Measurements from ENCODE around the gene VPS13D. TPM values are rescaled to one million over a fixed set of nuclear protein-coding genes. Genes with fewer than 3 reads are reported as not detected.

The VPS13D gene
- 10 to 100 TPM; 43.1 to 50.6 TPM for total RNA-seq
- long read RNA-seq, partial matches to known transcripts, result 12 of 18 reads
- long read RNA-seq, other reads (novel, unspliced or antisense), result 6 of 18 reads

DNA sequence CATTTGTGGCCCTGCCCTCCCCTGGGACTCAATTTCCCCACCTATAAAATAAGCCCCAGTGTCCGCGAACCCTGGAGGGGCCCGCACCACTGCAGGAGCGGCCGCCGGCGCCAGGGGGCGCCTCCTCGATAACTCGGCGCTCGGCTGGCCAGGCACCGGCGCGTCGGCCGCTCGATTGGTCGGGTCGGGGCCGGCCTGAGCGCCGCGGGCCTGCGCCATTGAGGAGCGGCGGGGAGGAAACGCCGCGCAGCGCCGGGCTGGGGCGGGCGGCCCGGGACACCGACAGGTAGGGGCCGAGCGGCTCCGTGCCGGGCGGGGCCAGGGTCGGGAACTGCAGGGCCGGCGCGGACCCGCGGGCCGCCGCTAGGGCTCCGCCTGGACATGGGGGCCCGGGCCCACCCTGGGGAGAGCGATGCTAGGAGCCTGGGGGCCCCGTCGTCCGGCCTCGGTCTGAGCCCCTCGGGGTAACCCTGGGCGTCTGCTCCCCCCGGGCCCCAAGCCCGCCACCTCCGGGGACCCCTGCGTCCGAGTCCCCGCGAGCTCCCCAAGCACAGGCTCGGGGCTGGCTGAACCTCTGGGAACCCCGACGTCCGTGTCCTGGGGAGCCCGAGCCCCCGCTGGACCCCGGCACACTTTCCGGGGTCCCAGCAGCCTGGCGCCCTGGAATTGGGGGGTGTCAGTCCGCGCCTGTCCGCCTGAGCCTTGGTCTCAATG, at the start of gene VPS13D:
VPS13D (plus strand) TSS at position 196 of the 714 bp plus-strand sequence. CDS start 4,237 bp downstream, outside the sequence.
- ATAC-seq, result peak; percentile 90 to 93
- DNase-seq, result peak; percentile 90
- intact Hi-C loops (cut with DNase I), result no loop called here

GRCh38 chr1:12180315-12180714, 49.5 kb upstream of the VPS13D start:
- intact Hi-C loops (cut with DNase I), result no loop called here
- DNase-seq (peak; percentile 71), ATAC-seq (peak in 1 of 2 donors; percentile 3)

DNA sequence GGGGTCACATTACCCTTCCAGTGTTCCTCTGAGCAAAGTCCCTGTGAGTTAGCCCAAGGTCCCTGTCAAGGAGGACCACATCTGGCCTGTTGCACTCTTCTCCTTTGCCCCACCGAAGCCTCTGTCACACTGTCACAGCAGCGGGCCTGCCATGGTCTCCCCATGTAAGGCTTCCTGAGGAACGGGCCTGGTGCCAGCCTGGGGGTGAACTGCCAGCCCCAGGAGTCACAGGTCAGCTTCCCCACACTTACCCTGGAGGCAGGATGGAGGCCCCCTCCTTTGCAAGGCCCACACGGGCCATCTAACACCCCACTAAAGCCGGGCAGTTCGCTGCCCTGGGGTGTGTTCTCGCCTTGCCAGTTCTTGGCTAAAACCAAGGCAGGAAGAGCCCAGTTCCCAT, 48.9 kb upstream of the VPS13D start:
- DNase-seq (no peak), ATAC-seq (no peak)
- intact Hi-C loops (cut with DNase I), result no loop called here

DNA sequence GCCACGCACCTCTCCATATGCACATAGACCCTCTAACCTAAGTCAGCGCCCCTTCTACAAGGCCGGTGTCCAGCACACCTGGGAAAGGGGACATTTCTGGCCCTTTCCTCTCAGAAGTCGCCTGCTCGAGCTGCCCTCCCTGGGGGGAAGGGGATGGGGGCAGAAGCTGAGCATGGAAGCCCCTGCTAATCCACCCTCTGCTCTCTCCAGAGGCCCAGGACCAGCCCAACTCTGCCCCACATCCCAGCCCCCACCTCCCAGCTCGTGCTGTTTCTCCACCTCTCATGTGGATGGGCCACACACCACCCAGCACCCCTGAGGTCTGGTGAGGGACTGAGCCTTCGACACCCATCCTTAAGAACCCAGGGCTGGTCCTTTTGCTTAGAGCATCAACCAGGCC, 48.3 kb upstream of the VPS13D start:
- intact Hi-C loops (cut with DNase I), result no loop called here
- ATAC-seq, result no peak
- no peak for DNase-seq

DNA sequence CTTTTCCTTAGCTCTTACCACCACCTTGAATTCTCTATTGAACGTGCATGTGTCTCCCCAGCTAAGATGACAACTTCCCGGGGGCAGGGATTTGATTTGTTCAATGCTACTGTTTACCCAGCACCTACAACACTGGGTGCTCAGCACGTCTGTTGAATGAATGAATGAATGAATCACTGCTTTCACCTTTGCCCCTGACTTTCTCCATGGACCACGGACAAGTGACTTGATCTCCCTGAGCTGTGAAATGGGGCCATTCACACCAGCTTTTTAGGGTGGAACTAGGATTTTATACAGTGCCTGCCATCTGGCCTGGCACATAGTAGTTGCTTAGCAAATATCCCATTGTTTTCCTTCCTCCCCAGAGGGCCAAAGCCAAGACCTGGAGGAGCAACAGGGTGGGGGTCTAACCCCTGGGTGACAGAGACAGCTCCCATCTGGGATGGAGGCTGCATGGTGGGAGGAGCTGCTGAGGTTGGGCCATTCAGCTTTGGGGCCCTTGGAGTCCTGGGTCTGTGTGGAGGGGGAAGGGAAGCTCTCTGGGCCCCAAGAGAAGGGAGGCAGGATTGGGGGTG, 47.3 kb upstream of the VPS13D start:
- no peak for DNase-seq

DNA sequence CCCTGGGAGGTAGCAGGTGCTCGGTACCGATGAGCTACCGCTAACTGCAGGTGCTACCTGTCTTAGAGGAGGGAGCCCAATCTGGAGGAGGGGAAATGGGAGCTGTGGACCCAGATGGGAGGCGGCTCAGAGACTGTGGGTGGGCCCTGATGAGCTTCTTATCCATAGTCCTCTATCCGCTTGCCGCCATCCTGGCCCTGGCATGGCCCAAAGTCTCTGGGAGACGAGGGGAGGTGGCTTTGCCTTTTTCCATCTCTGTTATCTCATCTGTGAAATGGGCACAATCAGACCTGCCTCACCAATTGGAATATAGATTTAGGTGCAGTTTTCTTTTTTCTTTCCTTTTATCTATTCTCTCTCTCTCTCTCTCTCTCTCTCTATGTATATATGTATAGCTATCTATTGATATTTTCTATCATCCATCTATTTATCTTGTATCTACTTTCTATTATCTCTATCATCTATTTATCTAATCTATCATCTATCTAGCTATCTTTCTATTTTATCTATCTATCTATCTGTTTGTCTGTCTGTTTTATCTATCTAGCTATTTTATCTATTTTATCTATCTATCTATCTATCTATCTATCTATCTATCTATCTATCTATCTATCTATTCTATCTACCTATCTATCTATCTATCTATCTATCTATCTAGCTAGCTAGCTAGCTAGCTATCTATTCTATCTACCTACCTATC, 46.6 kb upstream of the VPS13D start:
- DNase-seq, result no peak
- intact Hi-C loops (cut with DNase I), result no loop called here
- ATAC-seq, result no peak

More for the DNA sequence above, 47.3 kb upstream of the VPS13D start:
- intact Hi-C loops (cut with DNase I), result no loop called here
- no peak for ATAC-seq

DNA sequence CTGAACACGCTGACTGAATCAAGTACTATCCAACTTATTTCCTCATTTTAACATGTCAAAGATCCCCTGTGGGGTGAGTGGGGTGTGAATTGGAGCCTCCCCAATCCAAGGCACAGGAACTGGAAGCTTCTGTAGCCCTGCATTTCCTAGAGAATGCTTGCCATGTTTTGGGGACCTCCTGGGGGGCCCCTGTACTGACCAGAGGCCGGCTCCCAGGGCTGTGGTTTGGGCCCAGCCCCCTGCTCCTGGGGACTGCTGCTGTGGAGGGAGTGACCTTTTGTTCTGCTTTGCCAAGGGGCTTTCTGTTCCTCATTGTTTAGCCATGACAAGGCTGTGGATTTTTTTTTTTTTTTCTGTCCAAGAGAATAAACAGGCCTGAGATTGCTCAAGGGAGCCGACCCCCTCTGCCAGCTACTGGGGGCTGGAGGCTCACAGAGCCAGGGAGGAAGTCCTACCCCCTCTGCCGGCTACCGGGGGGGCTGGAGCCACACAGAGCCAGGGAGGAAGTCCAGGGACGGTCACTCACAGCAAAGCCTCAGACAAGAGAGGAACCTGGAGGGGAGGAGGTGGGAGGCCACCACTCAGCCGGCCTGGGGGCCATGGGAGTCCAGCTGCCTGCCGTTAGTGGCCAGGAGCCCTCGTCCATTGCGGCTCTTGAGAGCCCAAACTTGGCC, 45.7 kb upstream of the VPS13D start:
- DNase-seq (peak; percentile 90), ATAC-seq (peak; percentile 85 to 91)
- intact Hi-C loops (cut with DNase I), result no loop called here

DNA sequence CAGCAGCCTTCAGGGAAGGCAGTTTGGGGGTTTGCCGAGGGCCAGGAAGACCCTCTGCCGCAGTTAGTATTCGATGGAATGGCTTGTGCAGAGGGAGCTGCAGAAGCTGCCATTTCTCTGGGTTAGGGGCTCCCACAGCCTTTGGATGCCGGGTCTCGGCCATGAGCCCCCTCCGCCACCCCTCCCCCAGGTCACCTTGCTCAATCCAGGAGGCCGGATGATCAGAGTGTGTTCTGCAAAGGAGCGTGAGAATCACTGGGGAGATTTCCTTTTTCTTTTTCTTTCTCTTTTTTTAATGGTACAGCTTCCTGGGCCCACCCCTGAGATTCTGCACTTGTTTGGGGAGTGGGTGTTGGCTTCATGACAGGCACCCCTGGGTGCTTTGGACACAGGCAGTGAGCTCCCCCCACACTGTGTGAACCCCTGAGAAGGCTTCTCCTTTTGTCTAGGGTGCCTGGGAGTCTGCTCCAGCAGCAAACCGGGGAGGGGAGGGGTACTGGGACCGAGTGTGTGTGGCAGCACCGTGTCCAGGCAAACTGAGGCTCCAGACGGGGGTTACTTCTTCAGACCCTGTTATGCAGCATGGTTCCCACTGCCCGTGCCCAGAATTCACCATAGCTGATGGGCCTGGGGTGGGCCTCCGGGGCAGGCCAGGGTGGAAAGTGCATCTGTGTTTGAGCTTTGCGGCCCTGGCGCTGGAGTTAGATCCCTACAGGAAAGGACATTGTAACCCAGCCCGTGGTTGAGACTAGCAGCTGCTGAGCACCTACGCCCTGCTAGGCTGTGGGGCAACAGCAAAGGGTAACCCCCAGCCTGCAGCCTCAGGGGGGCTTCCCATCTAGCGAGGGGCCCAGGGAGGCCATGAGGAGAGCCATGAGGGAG, 44.6 kb upstream of the VPS13D start:
- ATAC-seq (peak in 1 of 2 donors; percentile 1), DNase-seq (no peak)
- intact Hi-C loops (cut with DNase I), result no loop called here

DNA sequence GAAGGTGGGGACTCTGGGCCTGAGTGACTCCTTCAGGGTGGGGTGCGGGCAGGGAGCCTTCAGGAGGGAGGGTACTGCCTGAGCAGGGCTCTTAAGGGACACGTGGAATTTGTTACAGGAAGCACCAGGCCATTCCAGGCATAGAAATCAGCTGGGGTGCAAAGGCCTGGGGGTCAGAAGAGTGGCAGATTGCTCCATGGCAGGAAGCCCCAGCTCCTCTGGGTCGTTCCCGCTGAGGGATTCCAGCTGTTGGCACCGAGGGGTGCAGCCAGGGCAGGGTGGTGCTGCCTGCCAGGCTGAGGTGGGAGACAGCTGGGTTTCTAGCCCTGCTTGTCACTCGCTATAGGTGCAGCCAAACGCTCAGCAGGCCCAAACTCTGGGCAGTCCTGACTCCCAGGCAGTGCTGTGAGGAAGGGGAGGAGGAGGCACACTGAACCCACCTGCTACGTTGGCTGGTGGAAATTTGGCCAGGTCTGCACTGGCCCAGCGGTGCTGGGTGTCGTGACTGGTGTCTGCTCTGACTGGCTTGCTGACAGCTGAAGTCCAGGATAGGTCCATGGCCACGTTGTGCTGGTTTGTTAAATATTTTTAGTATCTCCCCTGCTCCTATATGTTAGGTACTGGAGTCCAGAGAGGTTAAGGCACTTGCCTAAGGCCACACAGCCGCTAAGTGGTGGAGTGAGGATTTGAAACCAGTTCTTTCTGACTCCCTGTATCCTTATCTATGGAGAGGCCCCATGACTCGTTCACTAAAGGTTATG, 43.7 kb upstream of the VPS13D start:
- no peak for DNase-seq
- intact Hi-C loops (cut with DNase I), result no loop called here
- peak; percentile 6 for ATAC-seq

DNA sequence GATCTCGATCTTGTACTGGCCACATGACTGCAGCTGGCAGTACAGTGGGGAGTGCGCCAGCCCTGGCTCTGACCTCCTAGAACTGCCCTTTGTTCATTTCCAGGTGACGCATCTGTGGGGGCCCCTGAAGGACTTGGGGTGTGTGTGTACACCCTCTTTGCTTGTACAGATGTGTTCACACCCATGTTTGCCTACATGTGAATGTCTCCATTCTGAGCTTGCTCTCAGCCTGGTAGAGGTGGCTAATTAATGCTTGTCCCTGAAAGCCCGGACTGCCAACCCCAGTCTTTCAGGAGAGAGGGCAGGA, 43.2 kb upstream of the VPS13D start:
- ATAC-seq, result no peak
- intact Hi-C loops (cut with DNase I), result no loop called here
- no peak for DNase-seq

DNA sequence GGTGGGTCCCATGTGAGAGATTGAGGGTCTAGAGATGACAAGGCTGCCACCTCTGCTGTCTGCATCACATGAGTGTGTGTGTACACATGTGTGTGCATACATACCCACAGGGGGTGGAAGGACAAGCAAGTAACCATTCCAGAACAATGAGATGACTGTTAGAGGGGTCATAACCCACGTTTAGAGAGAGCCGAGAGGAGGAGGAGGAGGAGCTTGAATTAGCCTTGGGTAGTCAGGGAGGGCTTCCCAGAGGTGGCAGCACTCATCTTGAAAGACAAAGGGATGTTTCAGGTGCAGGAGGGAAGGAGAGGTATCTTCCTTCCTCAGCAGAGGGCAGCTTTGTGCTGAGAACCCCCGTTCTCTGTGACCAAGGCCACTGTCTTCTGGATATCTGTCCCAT, 41.7 kb upstream of the VPS13D start:
- DNase-seq (no peak), ATAC-seq (no peak)
- intact Hi-C loops (cut with DNase I), result no loop called here

- intact Hi-C loops (cut with DNase I), result no loop called here
- DNase-seq (no peak), ATAC-seq (no peak)
Observed at GRCh38 chr1:12188657-12189327, 41.0 kb upstream of the VPS13D start.

DNA sequence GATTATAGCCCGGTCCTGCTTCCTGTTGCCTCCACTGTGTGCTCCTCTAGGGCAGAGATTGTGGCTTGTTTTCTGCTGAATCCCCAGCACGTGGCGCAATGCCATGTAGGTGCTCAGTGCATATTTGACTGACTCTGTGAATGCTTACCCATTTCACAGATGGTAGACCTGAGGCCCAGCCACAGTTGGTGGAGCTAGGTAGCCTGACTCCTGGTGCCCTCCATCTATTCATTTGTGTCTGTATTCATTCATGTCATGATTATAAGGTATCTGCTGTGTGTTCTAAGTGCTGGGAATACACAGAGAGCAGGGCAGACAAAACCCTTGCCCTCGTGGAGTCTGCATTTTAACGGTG, 40.5 kb upstream of the VPS13D start:
- DNase-seq, result no peak

DNA sequence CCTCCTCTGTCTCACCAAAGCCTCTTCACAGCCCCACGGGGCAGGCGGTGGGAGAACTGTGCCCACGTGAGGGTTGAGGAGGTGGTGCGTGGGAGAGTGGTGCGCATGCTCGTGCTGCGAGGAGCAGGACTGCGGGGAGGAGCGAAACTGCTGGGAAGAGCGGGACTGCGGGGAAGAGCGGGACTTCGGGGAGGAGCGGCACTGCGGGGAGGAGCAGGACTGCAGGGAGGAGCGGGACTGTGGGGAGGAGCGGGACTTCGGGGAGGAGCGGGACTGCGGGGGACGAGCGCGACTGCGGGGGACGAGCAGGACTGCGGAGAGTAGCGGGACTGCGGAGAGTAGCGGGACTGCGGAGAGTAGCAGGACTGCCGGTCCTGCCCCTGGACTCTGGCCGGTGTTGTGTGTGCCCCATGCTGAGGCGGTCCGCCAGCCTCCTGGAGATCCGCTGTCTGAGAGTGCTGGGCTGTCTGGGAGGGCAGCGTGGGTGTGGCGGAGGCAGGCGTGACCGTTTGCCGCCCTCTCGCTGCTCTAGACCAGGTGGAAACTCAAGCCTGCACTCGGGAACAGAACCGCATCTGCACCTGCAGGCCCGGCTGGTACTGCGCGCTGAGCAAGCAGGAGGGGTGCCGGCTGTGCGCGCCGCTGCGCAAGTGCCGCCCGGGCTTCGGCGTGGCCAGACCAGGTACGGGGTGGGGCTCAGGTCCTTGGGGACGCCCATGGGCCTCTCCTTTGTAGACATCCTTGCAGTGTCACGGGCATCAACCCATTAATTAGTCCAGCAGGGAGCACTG, 38.4 kb upstream of the VPS13D start:
- no peak for ATAC-seq
- intact Hi-C loops (cut with DNase I), result no loop called here
- DNase-seq, result no peak

More for the DNA sequence above, 40.5 kb upstream of the VPS13D start:
- intact Hi-C loops (cut with DNase I), result no loop called here
- no peak for ATAC-seq

- ATAC-seq, result no peak
- intact Hi-C loops (cut with DNase I), result no loop called here
- no peak for DNase-seq
Observed at GRCh38 chr1:12194666-12195216, 35.1 kb upstream of the VPS13D start.

- DNase-seq (no peak), ATAC-seq (no peak)
- intact Hi-C loops (cut with DNase I), result no loop called here
Observed at GRCh38 chr1:12195416-12195815, 34.4 kb upstream of the VPS13D start.

Data from left cardiac atrium (tissue), 4 donors.